ENCODE measurements around the gene CEP55. TPM values are rescaled to one million over a fixed set of nuclear protein-coding genes. Genes with fewer than 3 reads are reported as not detected.
"Not testable (repeated sequence)": the region's sequence is repeated elsewhere in the genome, so short reads cannot be mapped to it uniquely, and the experiment has no call there.

Gene CEP55
- total RNA-seq, 1 experiment from 2014 or later, result 58.9 TPM

DNA sequence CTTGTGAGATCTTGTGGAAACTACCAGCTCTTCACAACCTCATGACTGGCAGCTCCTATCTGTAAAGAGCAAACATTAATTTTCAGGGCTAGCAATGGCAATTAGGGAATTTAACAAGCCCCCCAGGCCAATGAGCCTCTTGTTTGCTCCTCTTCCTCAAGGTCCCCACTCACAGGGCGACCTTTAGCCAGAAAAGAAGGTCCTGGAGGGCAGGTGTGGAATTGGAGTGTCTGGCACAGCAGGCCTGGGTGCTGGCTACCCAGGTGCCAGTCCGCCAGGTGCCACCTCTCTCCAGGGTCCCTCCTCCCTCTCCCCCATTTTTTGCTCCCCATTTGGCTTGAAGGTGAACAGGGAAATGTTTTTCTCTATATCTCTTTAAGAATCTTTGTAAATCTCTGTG, 1.9 kb upstream of the CEP55 start:
- no peak for DNase-seq (ENCODE audit: low read depth)
- in situ Hi-C loops (cut with HindIII; ENCODE audit: low pct_unique_long_range_greater_than_20kb, low sequenced_read_pairs), result no loop called here

DNA sequence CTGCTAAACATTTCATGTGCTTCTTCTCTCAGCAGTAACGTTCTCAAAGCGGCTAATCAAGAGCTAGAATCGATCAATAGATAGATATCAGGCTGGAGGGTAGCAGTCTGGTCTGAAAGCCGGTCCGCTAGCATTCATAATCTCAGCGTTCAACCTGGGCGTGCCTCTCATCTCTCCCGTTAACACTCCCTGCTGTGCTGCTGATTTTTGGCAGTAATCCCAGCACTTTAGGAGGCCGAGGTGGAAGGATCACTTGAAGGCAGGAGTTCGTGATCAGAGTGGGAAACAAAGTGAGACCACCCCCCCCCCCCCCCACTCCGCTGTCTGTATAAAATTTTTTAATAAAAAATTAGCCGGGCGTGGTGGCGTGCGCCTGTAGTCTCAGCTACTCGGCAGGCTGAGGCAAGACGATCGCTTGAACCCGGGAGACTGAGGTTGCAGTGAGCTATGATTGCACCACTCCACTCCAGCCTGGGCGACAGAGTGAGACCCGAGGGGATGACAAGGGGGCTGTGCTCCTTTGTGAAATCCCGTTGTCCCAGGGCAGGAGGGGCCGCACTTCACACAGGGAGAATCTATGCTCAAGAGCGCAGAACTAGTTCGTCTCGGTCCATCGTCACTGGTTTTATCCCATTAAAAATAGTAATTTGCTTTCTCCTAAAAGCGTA, 624 bp upstream of the CEP55 start:
- in situ Hi-C loops (cut with HindIII; ENCODE audit: low pct_unique_long_range_greater_than_20kb, low sequenced_read_pairs), result no loop called here
- peak; percentile 50 for DNase-seq (ENCODE audit: low read depth)

DNA sequence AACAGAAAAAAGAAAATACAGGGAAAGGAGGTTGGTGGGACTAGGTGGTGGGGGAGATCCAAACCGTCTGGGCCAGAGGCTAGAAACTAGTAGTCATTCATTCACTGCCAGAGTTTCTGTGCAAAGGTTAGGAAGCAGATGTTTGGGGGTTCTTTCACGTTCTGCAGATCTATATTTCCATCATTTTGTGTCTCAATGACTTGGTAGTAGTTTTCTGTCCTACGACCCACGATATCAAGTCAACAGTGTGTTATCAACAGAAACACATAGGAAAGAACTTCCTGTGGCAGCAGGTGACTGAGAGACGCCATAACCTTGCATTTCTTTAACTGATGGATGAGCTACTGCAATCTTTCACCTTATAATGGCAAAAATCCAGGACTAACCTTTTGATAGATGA, 1.8 kb downstream of the CEP55 start:
- in situ Hi-C loops (cut with HindIII; ENCODE audit: low pct_unique_long_range_greater_than_20kb, low sequenced_read_pairs), result no loop called here
- DNase-seq (ENCODE audit: low read depth), result no peak

DNA sequence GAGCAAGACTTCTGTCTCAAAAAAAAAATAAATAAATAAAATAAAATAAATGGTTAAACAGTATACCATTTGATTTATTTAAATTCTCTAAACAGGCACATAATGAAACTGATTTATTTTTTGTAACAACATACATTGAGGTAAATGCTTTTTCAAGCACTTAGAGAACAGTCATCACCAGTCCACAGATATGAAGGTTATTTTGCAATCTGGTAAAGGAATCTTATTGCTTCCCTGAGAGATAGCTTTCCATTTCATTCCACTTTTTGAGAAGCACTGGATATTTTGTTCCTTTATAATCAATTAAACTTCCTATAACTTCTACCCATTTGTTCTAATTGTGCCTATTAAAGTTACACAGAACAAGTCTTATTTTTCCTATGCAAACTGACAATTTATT, 5.2 kb downstream of the CEP55 start:
- in situ Hi-C loops (cut with HindIII; ENCODE audit: low pct_unique_long_range_greater_than_20kb, low sequenced_read_pairs), result no loop called here

DNA sequence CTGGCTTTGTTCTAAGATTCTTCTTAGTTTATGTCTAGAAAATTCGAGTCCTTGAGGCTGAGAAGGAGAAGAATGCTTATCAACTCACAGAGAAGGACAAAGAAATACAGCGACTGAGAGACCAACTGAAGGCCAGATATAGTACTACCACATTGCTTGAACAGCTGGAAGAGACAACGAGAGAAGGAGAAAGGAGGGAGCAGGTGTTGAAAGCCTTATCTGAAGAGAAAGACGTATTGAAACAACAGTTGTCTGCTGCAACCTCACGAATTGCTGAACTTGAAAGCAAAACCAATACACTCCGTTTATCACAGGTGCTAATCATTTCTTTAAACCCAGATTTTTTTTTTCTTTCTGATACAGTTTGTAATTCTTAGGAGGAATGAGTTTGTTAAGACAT, 6.7 kb downstream of the CEP55 start:
- DNase-seq (ENCODE audit: low read depth), result no peak
- in situ Hi-C loops (cut with HindIII; ENCODE audit: low pct_unique_long_range_greater_than_20kb, low sequenced_read_pairs), result no loop called here

More for the DNA sequence above, 5.2 kb downstream of the CEP55 start:
- no peak for DNase-seq (ENCODE audit: low read depth)

DNA sequence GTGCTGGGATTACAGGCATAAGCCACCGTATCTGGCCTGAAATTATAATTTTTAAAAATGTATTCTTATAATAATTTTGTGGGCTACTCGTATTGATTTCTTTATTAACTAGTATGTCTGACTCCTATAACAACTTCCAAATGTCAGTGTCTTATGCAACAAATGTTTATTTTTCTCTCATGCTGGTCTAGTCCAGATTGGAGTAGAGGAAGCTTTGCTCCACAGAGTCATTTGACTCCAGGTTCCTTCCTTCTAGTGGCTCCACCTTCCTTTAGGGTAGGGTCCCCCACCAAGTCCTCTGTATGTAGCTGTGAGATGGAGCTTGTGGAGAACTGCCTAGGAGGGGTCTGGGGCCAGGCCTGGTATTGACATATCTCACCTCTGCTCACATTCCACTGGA, 8.7 kb downstream of the CEP55 start:
- in situ Hi-C loops (cut with HindIII; ENCODE audit: low pct_unique_long_range_greater_than_20kb, low sequenced_read_pairs), result no loop called here
- DNase-seq (ENCODE audit: low read depth), result no peak

DNA sequence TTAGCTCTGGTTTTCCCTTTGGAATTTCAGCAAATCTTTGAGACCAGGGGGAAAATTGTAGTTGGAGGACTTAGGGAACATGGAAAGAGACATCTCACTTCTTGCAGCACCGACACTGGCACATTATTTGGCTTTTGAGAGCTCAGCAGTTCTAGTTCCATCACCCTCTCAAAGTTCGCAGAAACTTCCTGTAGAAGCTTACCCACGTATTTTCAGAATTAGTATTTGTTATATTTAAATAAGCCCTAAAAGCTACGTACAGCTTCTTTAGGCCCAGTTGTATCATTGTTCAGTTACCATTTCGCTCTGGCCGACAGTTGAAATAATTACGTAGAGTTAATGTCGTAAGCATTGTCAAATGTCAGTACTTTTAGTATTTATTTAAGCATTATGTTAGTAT, 13.4 kb downstream of the CEP55 start:
- in situ Hi-C loops (cut with HindIII; ENCODE audit: low pct_unique_long_range_greater_than_20kb, low sequenced_read_pairs), result no loop called here
- no peak for DNase-seq (ENCODE audit: low read depth)

DNA sequence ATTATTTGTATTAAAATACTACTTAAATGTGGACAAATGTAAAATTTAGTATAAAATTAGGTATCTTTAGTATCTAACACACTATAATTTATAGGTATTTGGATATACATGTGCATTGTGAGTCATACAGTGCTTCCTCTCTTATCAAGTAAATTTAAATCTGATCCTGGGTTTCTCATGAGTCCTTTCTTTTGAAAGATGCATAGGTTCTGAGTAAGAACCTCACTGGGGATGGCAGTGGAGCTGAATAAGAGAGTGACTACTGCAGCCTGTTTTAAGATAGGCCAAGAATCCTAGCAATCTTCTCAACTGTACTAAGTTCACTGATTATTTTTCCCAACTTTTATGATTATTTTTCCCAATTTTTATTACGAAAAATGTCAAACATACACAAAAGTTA, 16.2 kb downstream of the CEP55 start:
- no peak for DNase-seq (ENCODE audit: low read depth)

DNA sequence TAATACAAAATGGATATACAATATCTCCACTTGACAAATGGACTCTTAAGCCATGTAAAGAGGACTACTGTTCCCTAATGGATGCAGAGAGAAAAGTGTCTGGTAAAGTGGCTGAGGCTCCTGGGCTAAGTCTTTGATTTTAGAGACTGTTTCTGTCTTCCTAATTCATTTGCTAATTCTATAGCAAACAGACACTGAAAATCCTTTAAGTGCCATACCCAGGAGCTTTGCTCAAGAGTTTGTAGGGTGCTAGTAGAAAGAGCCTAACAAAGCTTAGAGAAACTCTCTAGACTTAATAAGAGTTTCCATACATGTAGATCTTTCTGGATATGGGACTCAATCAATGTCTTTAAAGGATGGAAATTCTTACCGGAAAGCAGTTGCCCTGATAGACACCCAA, 16.7 kb downstream of the CEP55 start:
- in situ Hi-C loops (cut with HindIII; ENCODE audit: low pct_unique_long_range_greater_than_20kb, low sequenced_read_pairs), result no loop called here

More for the DNA sequence above, 16.2 kb downstream of the CEP55 start:
- in situ Hi-C loops (cut with HindIII; ENCODE audit: low pct_unique_long_range_greater_than_20kb, low sequenced_read_pairs), result no loop called here

DNA sequence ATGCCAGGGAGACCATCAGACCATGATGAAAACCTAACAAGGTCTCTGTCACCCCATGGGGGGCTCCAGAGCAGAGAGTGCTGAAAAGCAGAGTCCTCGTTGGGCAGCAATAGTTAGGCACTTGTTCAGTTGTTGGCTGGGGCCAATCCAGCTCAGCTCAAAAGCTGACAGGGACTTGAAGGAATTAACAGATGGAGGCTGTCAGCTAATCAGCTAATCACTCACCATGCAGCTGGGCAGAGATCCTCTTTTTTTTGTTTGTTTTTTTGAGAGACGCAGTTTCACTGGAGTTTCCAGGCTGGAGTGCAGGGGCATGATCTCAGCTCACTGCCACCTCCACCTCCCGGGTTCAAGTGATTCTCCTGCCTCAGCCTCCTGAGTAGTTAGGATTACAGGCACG, 18.1 kb downstream of the CEP55 start:
- no peak for DNase-seq (ENCODE audit: low read depth)
- in situ Hi-C loops (cut with HindIII; ENCODE audit: low pct_unique_long_range_greater_than_20kb, low sequenced_read_pairs), result no loop called here

More for the DNA sequence above, 16.7 kb downstream of the CEP55 start:
- no peak for DNase-seq (ENCODE audit: low read depth)

DNA sequence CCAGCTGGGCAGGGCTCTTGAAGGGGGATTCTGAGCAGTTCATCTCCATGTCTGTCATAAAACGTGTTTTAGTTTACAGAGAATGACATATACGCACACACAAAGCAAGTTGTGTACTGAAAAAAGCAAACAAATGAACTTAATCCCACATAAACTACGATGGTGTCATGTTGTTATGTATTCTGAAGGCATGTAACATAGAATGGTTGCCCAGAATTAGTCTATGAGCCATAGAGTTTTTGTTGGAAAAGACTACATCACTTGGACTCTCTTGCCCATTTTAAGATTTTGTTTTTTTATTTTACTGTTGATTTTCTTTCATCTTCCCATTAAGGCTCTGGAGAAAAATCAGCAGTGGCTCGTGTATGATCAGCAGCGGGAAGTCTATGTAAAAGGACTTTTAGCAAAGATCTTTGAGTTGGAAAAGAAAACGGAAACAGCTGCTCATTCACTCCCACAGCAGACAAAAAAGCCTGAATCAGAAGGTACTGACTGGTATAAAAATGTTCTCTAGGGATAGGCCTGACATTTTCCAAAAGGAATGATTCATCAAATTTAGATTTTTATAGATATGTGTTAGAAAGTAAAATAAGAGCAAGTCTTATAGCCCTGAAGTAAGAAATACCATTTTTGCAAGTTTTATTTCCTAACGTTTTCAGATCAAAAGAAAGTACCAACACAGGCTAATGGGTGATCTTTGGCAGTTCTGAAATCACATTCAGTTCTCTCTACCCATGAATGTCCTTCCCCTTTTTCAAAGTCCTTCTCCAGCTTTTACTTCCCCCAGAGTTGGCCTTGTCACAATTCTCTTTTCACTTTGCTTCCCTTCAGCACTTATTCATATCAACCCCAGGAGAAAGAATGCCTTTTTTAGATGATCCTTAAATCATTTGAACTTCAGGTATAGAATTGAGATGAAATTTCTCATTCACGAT, 18.9 kb downstream of the CEP55 start:
- in situ Hi-C loops (cut with HindIII; ENCODE audit: low pct_unique_long_range_greater_than_20kb, low sequenced_read_pairs), result no loop called here

DNA sequence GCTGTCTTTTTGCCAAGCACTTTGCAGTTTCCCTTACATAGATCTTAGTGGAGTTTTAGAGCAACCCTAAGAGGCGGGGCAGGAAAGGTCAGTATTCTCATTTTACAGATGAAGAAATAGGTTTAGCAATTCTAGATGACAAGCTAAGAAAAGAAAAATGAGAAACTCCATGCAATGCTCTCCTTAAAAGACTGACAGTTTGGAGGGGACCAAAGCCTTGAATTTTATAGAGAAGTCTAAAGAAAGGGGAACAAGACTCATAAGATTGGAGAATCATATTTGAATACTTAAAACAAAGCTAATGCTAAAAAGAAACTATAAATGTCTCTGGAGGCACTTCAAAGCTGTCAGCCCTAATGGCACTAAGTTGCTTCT, 19.6 kb downstream of the CEP55 start:
- in situ Hi-C loops (cut with HindIII; ENCODE audit: low pct_unique_long_range_greater_than_20kb, low sequenced_read_pairs), result no loop called here
- no peak for DNase-seq (ENCODE audit: low read depth)

More for the DNA sequence above, 18.9 kb downstream of the CEP55 start:
- no peak for DNase-seq (ENCODE audit: low read depth)

DNA sequence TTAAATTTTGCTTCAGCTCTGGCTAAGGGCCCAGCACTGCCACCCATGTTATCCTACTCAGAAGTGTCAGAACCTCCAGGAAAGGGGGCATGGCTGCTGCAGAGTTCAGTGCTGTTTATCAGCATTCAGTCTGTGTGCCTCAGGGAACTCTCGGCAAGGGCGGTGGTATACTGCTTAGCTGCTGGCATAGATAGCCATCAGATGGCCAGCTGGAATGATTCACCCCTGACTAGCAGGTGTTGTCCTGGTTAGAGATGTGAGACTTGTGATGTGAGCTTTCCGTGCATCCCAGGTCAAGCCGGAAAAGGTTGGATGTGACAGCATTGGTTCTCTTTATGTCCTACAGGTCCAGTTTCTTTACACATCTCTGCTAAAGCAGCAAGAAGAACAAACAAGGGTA, 22.1 kb downstream of the CEP55 start:
- in situ Hi-C loops (cut with HindIII; ENCODE audit: low pct_unique_long_range_greater_than_20kb, low sequenced_read_pairs), result no loop called here
- no peak for DNase-seq (ENCODE audit: low read depth)

DNA sequence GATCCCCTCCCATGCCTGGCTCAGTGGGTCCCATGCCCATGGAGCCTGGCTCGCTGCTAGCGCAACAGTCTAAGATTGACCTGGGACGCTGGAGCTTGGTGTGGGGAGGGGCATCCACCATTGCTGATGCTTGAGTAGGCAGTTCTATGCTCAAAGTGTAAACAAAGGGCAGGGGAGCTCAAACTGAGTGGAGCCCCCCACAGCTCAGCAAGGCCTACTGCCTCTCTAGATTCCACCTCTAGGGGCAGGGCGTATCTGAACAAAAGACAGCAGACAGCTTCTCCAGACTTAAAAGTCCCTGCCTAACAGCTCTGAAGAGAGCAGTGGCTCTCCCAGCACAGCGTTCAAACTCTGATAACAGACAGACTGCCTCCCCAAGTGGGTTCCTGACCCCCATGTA, 38.9 kb downstream of the CEP55 start:
- no peak for DNase-seq (ENCODE audit: low read depth)
- in situ Hi-C loops (cut with HindIII; ENCODE audit: low pct_unique_long_range_greater_than_20kb, low sequenced_read_pairs), result no loop called here

DNA sequence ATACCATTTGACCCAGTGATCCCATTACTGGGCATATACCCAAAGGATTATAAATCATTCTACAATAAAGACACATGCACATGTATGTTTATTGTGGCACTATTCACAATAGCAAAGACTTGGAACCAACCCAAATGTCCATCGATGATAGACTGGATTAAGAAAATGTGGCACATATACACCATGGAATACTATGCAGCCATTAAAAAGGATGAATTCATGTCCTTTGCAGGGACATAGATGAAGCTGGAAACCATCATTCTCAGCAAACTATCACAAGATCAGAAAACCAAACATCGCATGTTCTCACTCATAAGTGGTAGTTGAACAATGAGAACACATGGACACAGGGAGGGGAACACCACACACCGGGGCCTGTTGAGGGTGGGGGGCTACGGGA, 44.5 kb downstream of the CEP55 start:
- DNase-seq (ENCODE audit: low read depth); in situ Hi-C loops (cut with HindIII; ENCODE audit: low pct_unique_long_range_greater_than_20kb, low sequenced_read_pairs): not testable (repeated sequence)

DNA sequence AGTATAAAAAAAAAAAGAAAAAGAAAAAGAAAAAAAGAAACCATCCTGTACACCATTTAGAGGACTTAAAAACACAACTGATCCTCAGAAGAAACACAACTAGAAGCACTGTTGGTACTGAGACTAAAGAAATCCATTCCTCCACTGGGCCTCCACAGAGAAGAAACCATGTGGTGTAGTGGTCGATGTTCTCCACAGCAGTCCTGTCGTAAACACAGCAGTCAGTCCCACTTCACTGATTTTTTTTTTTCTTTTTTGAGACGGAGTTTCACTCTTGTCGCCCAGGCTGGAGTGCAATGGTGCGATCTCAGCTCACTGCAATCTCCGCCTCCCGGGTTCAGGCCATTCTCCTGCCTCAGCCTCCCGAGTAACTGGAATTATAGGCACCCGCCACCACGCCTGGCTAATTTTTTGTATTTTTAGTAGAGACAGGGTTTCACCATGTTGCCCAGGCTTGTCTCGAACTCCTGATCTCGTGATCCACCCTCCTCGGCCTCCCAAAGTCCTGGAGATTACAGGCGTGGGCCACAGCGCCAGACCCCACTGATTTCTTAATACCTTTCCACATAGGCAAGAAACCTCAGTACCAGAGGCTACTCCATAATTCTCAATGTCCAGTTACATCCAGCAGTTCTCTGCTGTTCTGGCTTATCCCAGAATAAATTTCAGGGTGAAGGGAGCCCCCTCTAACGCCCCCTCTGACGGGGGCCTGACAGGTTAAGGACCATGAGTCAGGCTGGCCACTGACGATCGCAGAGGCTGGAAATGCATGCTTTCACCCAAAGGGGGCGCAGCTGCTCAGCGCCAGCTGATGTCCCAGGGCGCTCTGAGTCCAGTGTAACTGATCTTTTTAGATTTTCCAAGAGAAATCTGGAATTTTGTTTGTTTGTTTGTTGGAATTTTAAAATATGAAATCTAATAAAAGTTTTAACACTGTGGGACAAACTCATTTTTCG, 45.3 kb downstream of the CEP55 start:
- in situ Hi-C loops (cut with HindIII; ENCODE audit: low pct_unique_long_range_greater_than_20kb, low sequenced_read_pairs), result no loop called here
- DNase-seq (ENCODE audit: low read depth), result no peak

DNA sequence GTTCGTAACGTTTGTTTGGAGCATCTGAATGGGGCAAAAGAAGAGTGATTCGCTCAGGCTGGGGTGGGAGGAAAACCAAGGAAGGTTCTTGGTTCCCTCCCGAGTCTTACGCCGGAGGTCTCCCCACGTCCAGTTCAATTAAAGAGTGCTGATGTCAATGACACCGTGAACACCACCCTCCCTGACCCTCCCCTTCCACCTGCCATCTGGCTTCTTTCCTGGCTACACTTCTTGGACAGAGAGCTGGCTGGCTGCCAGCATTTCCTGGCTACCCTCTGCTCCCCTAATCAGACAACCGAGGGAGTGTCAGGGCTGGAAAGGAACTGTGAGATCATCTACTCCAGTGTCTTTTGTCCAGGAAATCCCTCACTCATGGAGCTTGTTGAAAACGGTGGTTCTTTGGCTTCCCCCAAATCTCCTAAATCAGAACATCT, 46.0 kb downstream of the CEP55 start:
- in situ Hi-C loops (cut with HindIII; ENCODE audit: low pct_unique_long_range_greater_than_20kb, low sequenced_read_pairs), result no loop called here
- no peak for DNase-seq (ENCODE audit: low read depth)

DNA sequence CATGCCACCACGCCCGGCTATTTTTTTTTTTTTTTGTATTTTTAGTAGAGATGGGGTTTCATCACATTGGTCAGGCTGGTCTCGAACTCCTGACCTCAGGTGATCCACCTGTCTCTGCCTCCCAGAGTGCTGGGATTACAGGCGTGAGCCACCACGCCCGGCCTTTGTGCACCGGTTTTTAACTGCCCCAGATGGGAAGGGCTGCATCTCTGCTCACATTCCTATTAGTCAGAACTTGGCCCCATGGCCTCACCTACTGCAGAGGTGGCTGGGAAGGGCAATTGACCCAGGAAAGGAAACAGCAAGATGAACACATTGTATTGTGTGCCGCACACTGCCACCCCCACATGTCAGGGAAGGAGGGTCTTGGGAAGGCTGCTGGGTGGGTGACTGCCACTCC, 50.6 kb downstream of the CEP55 start:
- in situ Hi-C loops (cut with HindIII; ENCODE audit: low pct_unique_long_range_greater_than_20kb, low sequenced_read_pairs); DNase-seq (ENCODE audit: low read depth): not testable (repeated sequence)
